ENCODE results near the gene MAGEB16. TPM values are rescaled to one million over a fixed set of nuclear protein-coding genes. Genes with fewer than 3 reads are reported as not detected.

MAGEB16 gene
- total RNA-seq, 1 experiment from 2014 or later = not detected

- H3K4me3 ChIP-seq (replicated peaks in 1 of 2; ENCODE audit: low read depth in 1 of 2, low read length in 2 of 2) = no peak overlapping the region
- no peak overlapping the region for H3K4me2 ChIP-seq (ENCODE audit: low read length)
- H3K36me3 ChIP-seq (ENCODE audit: control insufficient read depth in 1 of 2, insufficient read depth in 2 of 2, low read length in 2 of 2) = no peaks in the 10 kb centered on the region
- no peaks in the 10 kb centered on the region for H3K4me1 ChIP-seq (ENCODE audit: control insufficient read depth in 1 of 2, insufficient read depth in 2 of 2, low read length in 2 of 2)
- H4K20me1 ChIP-seq (ENCODE audit: insufficient read depth) = no peaks in the 10 kb centered on the region
- POLR2A ChIA-PET = no interaction called here
- H2AFZ ChIP-seq (ENCODE audit: low read depth, low read length, poor library complexity, severe bottlenecking) = no peak overlapping the region
- intact Hi-C loops (cut with micrococcal nuclease) = no loop called here
- RAD21 ChIA-PET (ENCODE audit: low non-redundant PET in 1 of 2, low total read pairs in 2 of 2, uncharacterized antibody in 2 of 2, unreplicated experiment in 2 of 2) = no interaction called here
- H3K9ac ChIP-seq (ENCODE audit: low read length) = no peak overlapping the region
- DNase-seq (ENCODE audit: low read depth, low spot score) (no peak), ATAC-seq (no peak)
- H3K9me2 ChIP-seq (ENCODE audit: insufficient read depth) = no peaks in the 10 kb centered on the region
- no peak for TF ChIP-seq JUND (IDR thresholded peaks at IDR 0.05)
- no peak overlapping the region for H3K27ac ChIP-seq (ENCODE audit: low read depth, low read length)
- CTCF ChIA-PET = no interaction called here
- no peaks in the 10 kb centered on the region for H3K27me3 ChIP-seq (ENCODE audit: insufficient read depth, low read length)
- no peaks in the 10 kb centered on the region for H3K79me2 ChIP-seq (ENCODE audit: insufficient read depth, low read length)
- BruUV-seq (replicated peaks) = no TSS peak
- no peaks in the 10 kb centered on the region for H3K9me3 ChIP-seq (ENCODE audit: control insufficient read depth in 1 of 2, insufficient read depth in 1 of 2, low read depth in 1 of 2, low read length in 2 of 2)
Measured at GRCh38 chrX:35847736-35848135, 49.6 kb downstream of the MAGEB16 start.

Other genes starting within 250 kb of the MAGEB16 start
- gene CFAP47, start 121.4 kb downstream of the MAGEB16 start, total RNA-seq (2021; ENCODE audit: unreplicated experiment) = not detected

All from HCT116 (cell line).